A172 (cell line): ENCODE results near the gene SMAD9. TPM values are rescaled to one million over a fixed set of nuclear protein-coding genes. Genes with fewer than 3 reads are reported as not detected.

Source experiments
- DNase-seq: peaks from one replicate; pipeline ENCODE4 v3.0.0-alpha.2; 2015; ENCODE audit warnings: low spot score
- total RNA-seq: library from RNA; depleted of rRNA; stranded (reverse); fragments of >200 nt; shearing (Covaris generic); gene quantifications from 2 replicates; pipeline ENCODE4 v1.2.3, GENCODE V29; 2014

The SMAD9 gene
- total RNA-seq, 1 experiment from 2014 or later: 5.2 TPM

- no peak for DNase-seq
Observed at GRCh38 chr13:36865265-36865664, 54.8 kb downstream of the SMAD9 start.

GRCh38 chr13:36862722-36863121, 57.3 kb downstream of the SMAD9 start:
- no peak for DNase-seq

- peak; percentile 15 for DNase-seq
Observed at GRCh38 chr13:36862002-36862685, 57.9 kb downstream of the SMAD9 start.

- no peak for DNase-seq
Observed at GRCh38 chr13:36859259-36859658, 60.8 kb downstream of the SMAD9 start.

- DNase-seq: peak; percentile 36
Observed at GRCh38 chr13:36858290-36858689, 61.7 kb downstream of the SMAD9 start.

- no peak for DNase-seq
Observed at GRCh38 chr13:36857253-36857652, 62.8 kb downstream of the SMAD9 start.

- no peak for DNase-seq
Observed at GRCh38 chr13:36850790-36851438, 69.1 kb downstream of the SMAD9 start.

- peak; percentile 6 for DNase-seq
Observed at GRCh38 chr13:36848199-36848982, 71.6 kb downstream of the SMAD9 start.

GRCh38 chr13:36847606-36848005, 72.4 kb downstream of the SMAD9 start:
- no peak for DNase-seq

GRCh38 chr13:36841391-36841790, 78.6 kb downstream of the SMAD9 start:
- DNase-seq: no peak

- no peak for DNase-seq
Observed at GRCh38 chr13:36840718-36841250, 79.3 kb downstream of the SMAD9 start.

- no peak for DNase-seq
Observed at GRCh38 chr13:36839981-36840380, 80.1 kb downstream of the SMAD9 start.

GRCh38 chr13:36839281-36839680, 80.8 kb downstream of the SMAD9 start:
- DNase-seq: no peak

GRCh38 chr13:36837354-36838092, 82.5 kb downstream of the SMAD9 start:
- no peak for DNase-seq

- no peak for DNase-seq
Observed at GRCh38 chr13:36834299-36834698, 85.7 kb downstream of the SMAD9 start.

- DNase-seq: no peak
Observed at GRCh38 chr13:36831291-36831690, 88.7 kb downstream of the SMAD9 start.

GRCh38 chr13:36829753-36830152, 90.3 kb downstream of the SMAD9 start:
- no peak for DNase-seq

GRCh38 chr13:36822785-36823184, 97.3 kb downstream of the SMAD9 start:
- DNase-seq: no peak

GRCh38 chr13:36820222-36820621, 99.8 kb downstream of the SMAD9 start:
- DNase-seq: no peak

- DNase-seq: no peak
Observed at GRCh38 chr13:36819739-36820090, 100.3 kb downstream of the SMAD9 start.

- peak; percentile 52 for DNase-seq
Observed at GRCh38 chr13:36818804-36819738, 101.0 kb downstream of the SMAD9 start, which contains the start of gene RFXAP. TSS of gene RFXAP (plus strand) at chr13:36819222. CDS start at chr13:36819358, 136 bp downstream.
